ENCODE measurements around the gene SNUPN. TPM values are rescaled to one million over a fixed set of nuclear protein-coding genes. Genes with fewer than 3 reads are reported as not detected.
A peak's percentile ranks its signal among the peaks of the same experiment; 100 is the strongest.

SNUPN gene
- total and polyA plus RNA-seq, 4 donors: 16.3 to 20.9 (median 18.3) TPM

DNA sequence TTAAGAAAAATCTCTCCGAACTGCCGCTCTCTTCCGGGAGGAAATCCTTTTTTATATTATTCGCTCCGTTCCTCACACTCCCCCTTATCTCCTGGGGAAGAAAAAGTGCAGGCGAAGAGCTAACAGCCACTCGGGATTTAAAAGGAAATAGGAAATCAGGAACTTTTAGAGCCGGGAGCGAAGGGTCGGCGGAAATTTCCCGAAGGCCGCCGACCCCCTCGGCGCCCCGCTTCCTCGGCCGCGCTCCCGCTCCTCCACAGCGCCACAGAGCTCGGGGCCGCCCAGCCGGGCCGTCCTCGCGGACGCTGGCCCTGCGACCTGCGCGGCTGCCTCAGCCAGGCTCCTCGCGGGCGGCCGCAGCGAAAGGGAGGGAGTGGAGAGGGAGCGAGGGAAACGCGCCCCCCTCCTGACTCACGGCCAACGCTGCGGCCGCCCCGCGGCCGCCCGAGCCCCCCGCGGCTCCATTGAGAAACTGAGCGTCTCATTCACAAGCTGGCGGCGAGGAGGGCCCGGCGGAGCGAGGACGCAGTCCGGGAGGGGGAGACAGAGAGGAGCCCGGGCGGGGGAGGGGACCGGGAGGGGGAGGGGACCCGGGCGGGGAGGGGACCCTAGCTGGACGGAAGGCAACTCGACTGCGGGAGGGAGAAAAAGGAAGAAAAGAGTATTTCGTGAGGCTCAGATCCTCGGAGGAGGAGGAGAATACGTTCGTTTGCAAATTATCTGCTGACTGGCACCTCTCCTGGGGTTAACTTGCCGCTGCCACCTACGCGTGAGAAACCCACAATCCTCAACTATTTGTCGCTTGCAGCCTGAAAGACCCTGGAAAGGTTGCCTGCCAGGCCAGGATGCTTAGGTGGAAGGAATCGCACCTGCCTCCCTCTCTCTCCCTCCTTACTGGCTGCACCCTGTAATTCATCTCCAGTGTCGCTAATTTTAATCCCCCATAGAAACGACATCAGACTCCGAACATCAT is 46.3 kb downstream of the SNUPN start, which contains the start of gene PTPN9:
Gene PTPN9 (minus strand): TSS at position 368 of the 973 bp plus-strand sequence. CDS start 539 bp downstream, outside the sequence.
- peak within 1 kb of the TSS; percentile 50 to 70 for H3K27ac ChIP-seq (ENCODE audit: low read depth in 1 of 2, low read length in 2 of 2)
- 1% methylated on average over 52 to 78 of the region's 78 CpGs for WGBS, 2 donors
- ATAC-seq (ENCODE audit: low FRiP score): peak; percentile 90

DNA sequence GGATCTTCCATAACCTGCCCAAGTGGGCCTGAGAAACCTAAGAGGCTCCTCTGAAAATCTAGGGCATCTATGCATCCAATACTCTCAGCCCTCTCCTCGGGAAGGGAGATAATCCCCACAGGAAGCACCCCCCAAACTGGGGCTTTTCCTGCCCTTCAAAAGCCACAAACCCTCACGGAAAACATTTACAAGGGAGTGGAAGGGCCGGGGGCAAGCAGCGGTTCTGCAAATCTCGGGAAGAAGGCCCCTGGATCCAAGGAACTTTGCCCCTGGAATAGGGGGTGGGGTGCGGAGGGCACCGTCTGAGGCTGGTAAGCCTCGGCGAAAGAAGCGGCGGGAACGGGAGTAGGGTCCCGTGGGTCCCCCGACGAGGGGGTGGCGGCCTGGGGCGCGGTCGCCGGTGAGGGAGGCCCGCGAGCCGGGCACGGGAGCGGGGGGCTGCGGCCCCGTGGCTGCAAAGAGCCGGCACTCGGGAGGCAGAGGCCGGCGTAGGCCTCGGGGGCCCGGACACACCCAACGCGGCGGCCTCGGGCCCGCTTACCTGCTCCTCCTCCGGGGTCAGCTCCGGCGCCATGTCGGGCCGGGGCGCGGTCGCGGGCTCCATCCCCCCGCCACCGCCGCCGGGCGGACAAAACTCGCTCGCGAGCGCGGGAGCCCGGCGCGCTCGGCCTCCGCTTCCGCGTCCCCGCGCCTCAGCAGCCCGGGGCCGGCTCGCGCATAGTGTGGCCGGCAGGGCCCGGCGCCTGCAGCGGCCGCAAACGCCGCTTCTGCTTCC is 47.2 kb downstream of the SNUPN start:
- peak; percentile 66 for ATAC-seq (ENCODE audit: low FRiP score)

More for the DNA sequence above, 46.3 kb downstream of the SNUPN start, which contains the start of gene PTPN9:
- peak; percentile 86 to 93 for DNase-seq
- intact Hi-C loops (cut with DNase I): loop anchor here (5.0 kb wide), 3 partner anchors 43 to 127 kb away; partner anchors contain the start of gene SIN3A (in 1 of the 2)
- peak within 1 kb of the TSS; percentile 38 to 99 for H3K4me3 ChIP-seq (ENCODE audit: low read length in 2 of 2)
- no peaks in the 10 kb centered on the region for H3K4me1 ChIP-seq (ENCODE audit: control insufficient read depth in 1 of 2, insufficient read depth in 2 of 2, low read length in 2 of 2)
- H3K36me3 ChIP-seq (ENCODE audit: control insufficient read depth in 1 of 2, insufficient read depth in 2 of 2, low read length in 1 of 2): no peaks in the 10 kb centered on the region
- H3K9me3 ChIP-seq (ENCODE audit: control insufficient read depth, low read length): no peaks in the 10 kb centered on the region
- H3K27me3 ChIP-seq (ENCODE audit: control insufficient read depth in 1 of 2, insufficient read depth in 2 of 2, low read length in 1 of 2): no peaks in the 10 kb centered on the region

DNA sequence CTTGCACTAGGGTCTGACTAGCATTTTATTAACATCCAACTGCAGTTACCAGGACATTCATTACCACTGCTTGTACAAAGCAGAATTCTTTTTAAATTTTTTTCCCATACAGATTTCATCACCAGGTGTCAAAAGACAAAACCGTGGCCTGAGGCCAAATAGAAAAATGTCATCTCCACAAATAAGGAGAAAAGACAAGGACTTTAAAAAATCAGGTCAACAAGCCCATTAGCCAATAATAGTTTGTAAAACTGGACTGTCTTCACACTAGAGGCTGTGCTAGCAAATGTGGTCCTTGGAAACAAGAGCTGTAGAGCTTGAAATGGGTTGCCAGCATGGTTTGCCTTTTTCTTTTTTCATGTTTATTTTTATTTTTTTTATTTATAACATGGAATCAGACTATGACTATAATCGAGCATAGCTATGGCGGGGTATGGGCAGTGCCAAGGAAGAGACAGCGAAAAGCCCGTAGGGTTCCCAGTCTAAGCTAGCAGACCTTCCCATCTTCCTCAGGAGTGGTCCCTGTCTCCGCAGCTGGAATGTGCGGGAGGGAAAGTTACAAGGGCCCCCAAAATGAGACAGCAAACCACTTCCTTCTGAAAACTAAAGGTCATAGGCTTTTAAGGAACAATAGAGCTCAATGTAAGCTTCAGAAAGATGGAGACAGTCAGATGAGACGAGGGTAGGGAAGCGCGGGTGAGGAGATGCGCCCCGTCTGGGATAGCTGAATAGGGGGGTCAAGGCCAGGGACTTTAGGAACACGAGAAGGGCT is 47.9 kb downstream of the SNUPN start:
- intact Hi-C loops (cut with DNase I): loop anchor here (5.0 kb wide), 3 partner anchors 45 to 125 kb away; partner anchors contain the start of gene SIN3A (in 1 of the 2)
- H3K27me3 ChIP-seq (ENCODE audit: control insufficient read depth in 1 of 2, insufficient read depth in 2 of 2, low read length in 1 of 2): no peaks in the 10 kb centered on the region
- no peaks in the 10 kb centered on the region for H3K9me3 ChIP-seq (ENCODE audit: control insufficient read depth, low read length)
- WGBS, 2 donors: 2 to 4% methylated on average over 13 of the region's 13 CpGs
- peaks cover 0 to 2% of the 10 kb centered on the region in 2 donors for H3K4me1 ChIP-seq (ENCODE audit: control insufficient read depth in 1 of 2, insufficient read depth in 2 of 2, low read length in 2 of 2)
- H3K36me3 ChIP-seq (ENCODE audit: control insufficient read depth in 1 of 2, insufficient read depth in 2 of 2, low read length in 1 of 2): no peaks in the 10 kb centered on the region
- H3K27ac ChIP-seq (ENCODE audit: low read depth in 1 of 2, low read length in 2 of 2): peak overlapping the region; percentile 39 to 49
- ATAC-seq (ENCODE audit: low FRiP score): peak; percentile 27
- DNase-seq: no peak
- peak overlapping the region; percentile 38 to 99 for H3K4me3 ChIP-seq (ENCODE audit: low read length in 2 of 2)

More for the DNA sequence above, 47.2 kb downstream of the SNUPN start:
- Histone ChIP-seq H3K4me1 (ENCODE audit: control insufficient read depth in 1 of 2, insufficient read depth in 2 of 2, low read length in 2 of 2) (peaks cover 0 to 2% of the 10 kb centered on the region in 2 donors), H3K27me3 (ENCODE audit: control insufficient read depth in 1 of 2, insufficient read depth in 2 of 2, low read length in 1 of 2) (no peaks in the 10 kb centered on the region), H3K9me3 (ENCODE audit: control insufficient read depth, low read length) (no peaks in the 10 kb centered on the region), H3K4me3 (ENCODE audit: low read length in 2 of 2) (peak overlapping the region; percentile 38 to 99), H3K27ac (ENCODE audit: low read depth in 1 of 2, low read length in 2 of 2) (peak overlapping the region; percentile 50 to 70), H3K36me3 (ENCODE audit: control insufficient read depth in 1 of 2, insufficient read depth in 2 of 2, low read length in 1 of 2) (no peaks in the 10 kb centered on the region)
- WGBS, 2 donors: 1% methylated on average over 43 to 77 of the region's 77 CpGs
- intact Hi-C loops (cut with DNase I): loop anchor here (5.0 kb wide), 3 partner anchors 44 to 126 kb away; partner anchors contain the start of gene SIN3A (in 1 of the 2)
- peak; percentile 52 to 82 for DNase-seq

DNA sequence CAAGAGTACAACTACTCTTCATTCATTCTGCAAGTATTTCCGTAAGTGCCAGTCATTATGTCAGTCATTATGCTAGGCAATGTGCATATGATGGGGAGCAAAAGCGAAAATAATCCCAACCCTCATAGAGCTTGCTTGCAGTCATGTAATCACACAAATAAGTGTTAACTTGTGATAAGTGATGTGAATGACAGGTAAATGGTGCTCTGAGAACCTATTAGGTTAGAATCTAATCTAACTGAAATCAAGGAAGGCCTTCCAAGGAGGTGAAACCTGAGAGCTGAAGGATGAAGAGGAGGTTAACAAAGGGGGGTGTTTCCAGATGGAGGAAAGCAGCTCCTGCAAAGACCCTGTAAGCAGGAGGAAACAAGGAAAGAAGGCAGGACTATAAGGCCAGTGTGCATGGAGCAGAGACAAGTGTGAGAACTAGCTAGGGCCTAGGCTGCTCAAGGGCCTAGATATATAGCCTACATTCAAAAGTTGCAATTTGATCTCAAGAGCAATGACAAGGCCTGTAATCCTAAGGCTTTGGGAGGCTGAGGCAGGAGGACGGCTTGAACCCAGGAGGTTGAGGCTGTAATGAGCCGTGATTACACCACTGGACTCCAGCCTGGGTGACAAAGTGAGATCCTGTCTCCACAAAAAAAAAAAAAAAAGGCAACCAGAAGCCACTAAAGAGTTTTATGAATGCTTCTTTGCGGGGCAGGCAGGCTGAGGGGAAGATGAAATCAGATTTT is 51.7 kb downstream of the SNUPN start:
- Histone ChIP-seq H3K27me3 (ENCODE audit: control insufficient read depth in 1 of 2, insufficient read depth in 2 of 2, low read length in 1 of 2) (no peaks in the 10 kb centered on the region), H3K4me1 (ENCODE audit: control insufficient read depth in 1 of 2, insufficient read depth in 2 of 2, low read length in 2 of 2) (peaks cover 0 to 2% of the 10 kb centered on the region in 2 donors), H3K27ac (ENCODE audit: low read depth in 1 of 2, low read length in 2 of 2) (peak overlapping the region in 1 of 2 donors; percentile 6), H3K4me3 (ENCODE audit: low read length in 2 of 2) (no peak overlapping the region), H3K9me3 (ENCODE audit: control insufficient read depth, low read length) (no peaks in the 10 kb centered on the region), H3K36me3 (ENCODE audit: control insufficient read depth in 1 of 2, insufficient read depth in 2 of 2, low read length in 1 of 2) (no peaks in the 10 kb centered on the region)
- 96 to 97% methylated on average over 5 of the region's 5 CpGs for WGBS, 2 donors
- intact Hi-C loops (cut with DNase I): no loop called here
- ATAC-seq (ENCODE audit: low FRiP score) (no peak), DNase-seq (no peak)

DNA sequence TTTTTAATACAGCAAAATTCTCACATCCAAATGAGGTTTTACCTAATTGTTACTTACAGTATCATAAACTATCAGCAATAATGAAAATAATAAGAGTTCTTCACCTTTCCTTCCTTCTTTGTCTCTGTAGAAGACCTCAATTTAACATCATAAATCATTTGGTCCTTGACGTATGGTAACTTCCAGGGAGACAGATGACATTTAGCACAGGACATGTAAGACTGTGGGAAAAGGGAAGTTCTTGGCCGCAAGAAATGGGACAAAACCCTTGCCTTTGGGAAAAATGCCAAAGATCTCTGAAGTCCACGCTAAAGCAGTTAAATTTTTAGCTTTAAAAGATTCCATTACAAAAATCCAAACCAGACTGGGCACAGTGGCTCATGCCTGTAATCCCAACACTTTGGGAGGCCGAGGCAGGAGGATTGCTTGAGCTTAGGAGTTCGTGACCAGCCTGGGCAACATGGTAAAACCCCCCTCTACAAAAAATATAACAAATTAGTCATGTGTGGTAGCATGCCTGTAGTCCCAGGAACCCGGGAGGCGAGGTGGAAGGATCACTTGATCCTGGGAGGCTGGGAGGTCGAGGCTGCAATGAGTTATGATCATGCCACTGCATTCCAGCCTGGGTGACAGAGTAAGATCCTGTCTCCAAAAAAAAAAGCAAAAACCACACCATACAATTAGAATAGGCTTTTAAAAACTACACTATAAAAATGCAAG is 55.2 kb downstream of the SNUPN start:
- peaks cover 0 to 2% of the 10 kb centered on the region in 2 donors for H3K4me1 ChIP-seq (ENCODE audit: control insufficient read depth in 1 of 2, insufficient read depth in 2 of 2, low read length in 2 of 2)
- H3K27ac ChIP-seq (ENCODE audit: low read depth in 1 of 2, low read length in 2 of 2): no peak overlapping the region
- no peak overlapping the region for H3K4me3 ChIP-seq (ENCODE audit: low read length in 2 of 2)
- no peaks in the 10 kb centered on the region for H3K27me3 ChIP-seq (ENCODE audit: control insufficient read depth in 1 of 2, insufficient read depth in 2 of 2, low read length in 1 of 2)
- no peak for ATAC-seq (ENCODE audit: low FRiP score)
- 37 to 41% methylated on average over 8 of the region's 8 CpGs for WGBS, 2 donors
- no peaks in the 10 kb centered on the region for H3K36me3 ChIP-seq (ENCODE audit: control insufficient read depth in 1 of 2, insufficient read depth in 2 of 2, low read length in 1 of 2)
- DNase-seq: peak in 1 of 2 donors; percentile 5
- intact Hi-C loops (cut with DNase I): no loop called here
- no peaks in the 10 kb centered on the region for H3K9me3 ChIP-seq (ENCODE audit: control insufficient read depth, low read length)

DNA sequence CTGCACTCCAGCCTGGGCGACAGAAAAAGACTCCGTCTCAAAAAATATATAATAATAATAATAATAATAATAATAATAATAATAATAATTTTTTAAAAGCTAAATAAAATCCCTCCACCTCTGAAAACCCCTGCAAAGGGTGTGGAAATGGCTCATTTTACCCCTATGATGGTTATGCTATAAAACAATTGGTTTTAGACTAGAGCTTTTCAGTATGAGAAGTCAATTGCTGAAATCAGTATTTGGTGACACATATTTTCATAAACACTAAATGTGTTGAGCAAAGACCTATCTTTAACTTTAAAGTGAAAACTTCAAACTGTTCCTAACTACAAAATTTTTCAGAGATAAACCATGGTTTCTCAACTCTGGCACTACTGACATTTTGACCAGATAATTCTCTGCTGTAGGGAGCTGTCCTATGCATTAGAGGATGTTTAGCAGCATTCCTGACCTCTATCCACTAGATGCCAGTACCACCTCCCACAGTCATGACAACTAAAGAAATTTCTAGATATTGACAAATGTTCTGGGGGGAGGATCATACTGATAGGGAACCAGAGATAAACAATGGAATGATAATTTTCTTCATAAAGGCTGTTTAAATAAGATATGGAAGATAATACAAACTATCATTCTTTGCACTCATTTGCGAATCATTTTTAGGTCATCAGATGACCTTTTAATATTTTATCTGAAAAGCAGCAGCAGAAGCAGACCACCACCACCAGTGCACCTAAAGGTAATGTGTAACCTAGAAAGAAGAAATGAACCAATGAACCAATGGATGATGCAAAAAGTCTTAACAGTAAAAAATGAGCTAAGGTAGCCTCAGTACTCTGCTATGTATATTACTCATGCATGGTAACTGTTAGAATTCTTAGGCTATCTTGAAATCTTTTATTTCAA is 60.2 kb downstream of the SNUPN start:
- intact Hi-C loops (cut with DNase I): no loop called here
- no peak for ATAC-seq (ENCODE audit: low FRiP score)
- Histone ChIP-seq H3K27ac (ENCODE audit: low read depth in 1 of 2, low read length in 2 of 2) (no peak overlapping the region), H3K4me3 (ENCODE audit: low read length in 2 of 2) (no peak overlapping the region), H3K36me3 (ENCODE audit: control insufficient read depth in 1 of 2, insufficient read depth in 2 of 2, low read length in 1 of 2) (no peaks in the 10 kb centered on the region), H3K27me3 (ENCODE audit: control insufficient read depth in 1 of 2, insufficient read depth in 2 of 2, low read length in 1 of 2) (no peaks in the 10 kb centered on the region), H3K4me1 (ENCODE audit: control insufficient read depth in 1 of 2, insufficient read depth in 2 of 2, low read length in 2 of 2) (no peaks in the 10 kb centered on the region), H3K9me3 (ENCODE audit: control insufficient read depth, low read length) (no peaks in the 10 kb centered on the region)
- WGBS, 2 donors: 95 to 97% methylated on average over 3 of the region's 3 CpGs
- DNase-seq: no peak

Data from aorta (tissue), 5 donors.